HL-60 (cell line): ENCODE data around the gene TXNDC9.

Experiments used
- CTCF ChIP-seq: IDR thresholded peaks from one replicate; pipeline ENCODE4 v1.5.1; 2011; ENCODE audit warnings: low read length, control low read depth, inconsistent platforms; ENCODE audit not compliant: insufficient read depth
- POLR2AphosphoS5 ChIP-seq: IDR thresholded peaks from 2 replicates; pipeline ENCODE4 v1.6.1; 2012; ENCODE audit warnings: low read depth
- REST ChIP-seq: IDR thresholded peaks from 2 replicates; pipeline ENCODE4 v1.6.1; 2012; ENCODE audit warnings: low read depth; ENCODE audit not compliant: insufficient replicate concordance

- TF ChIP-seq CTCF (no peak), POLR2AphosphoS5 (no peak), REST (no peak)
Observed at GRCh38 chr2:99346218-99346617, 10.1 kb upstream of the TXNDC9 start.
